ENCODE data around the gene NAT10. TPM values are rescaled to one million over a fixed set of nuclear protein-coding genes. Genes with fewer than 3 reads are reported as not detected.

Gene NAT10
- total RNA-seq, 4 donors from 2014 or later = 25.2 to 37.0 (median 27.9) TPM

GRCh38 chr11:34098813-34099212 is 6.6 kb upstream of the NAT10 start:
- intact Hi-C loops (cut with DNase I; ENCODE audit: low total_unique reads) = no loop called here
- 96 to 99% methylated on average over 2 of the region's 2 CpGs for WGBS, 2 donors
- no peak for TF ChIP-seq CTCF (IDR thresholded peaks at IDR 0.05)
- no peak for TF ChIP-seq POLR2A (IDR thresholded peaks at IDR 0.05)

GRCh38 chr11:34104680-34105078 is 750 bp upstream of the NAT10 start:
- WGBS, 2 donors = 20 to 23% methylated on average over 6 of the region's 6 CpGs
- no peak for DNase-seq (ENCODE audit: low spot score in 2 of 2)
- TF ChIP-seq POLR2A (IDR thresholded peaks at IDR 0.05) (no peak), CTCF (IDR thresholded peaks at IDR 0.05) (no peak)
- intact Hi-C loops (cut with DNase I; ENCODE audit: low total_unique reads) = no loop called here
- no peak overlapping the region for H3K4me3 ChIP-seq (ENCODE audit: low read depth, poor library complexity, severe bottlenecking)

More at GRCh38 chr11:34098813-34099212, 6.6 kb upstream of the NAT10 start:
- H3K4me3 ChIP-seq (ENCODE audit: low read depth, poor library complexity, severe bottlenecking) = no peak overlapping the region
- no peak for DNase-seq (ENCODE audit: low spot score in 2 of 2)

GRCh38 chr11:34105957-34106504 is 602 bp downstream of the NAT10 start:
- H3K4me3 ChIP-seq (ENCODE audit: low read depth, poor library complexity, severe bottlenecking) = peak overlapping the region; percentile 91
- intact Hi-C loops (cut with DNase I; ENCODE audit: low total_unique reads) = no loop called here
- WGBS, 2 donors = 0 to 1% methylated on average over 17 of the region's 17 CpGs
- DNase-seq (ENCODE audit: low spot score in 2 of 2) = no peak
- TF ChIP-seq POLR2A (IDR thresholded peaks at IDR 0.05) = no peak
- TF ChIP-seq CTCF (IDR thresholded peaks at IDR 0.05) = no peak

- intact Hi-C loops (cut with DNase I; ENCODE audit: low total_unique reads) = no loop called here
- TF ChIP-seq POLR2A (IDR thresholded peaks at IDR 0.05) (no peak), CTCF (IDR thresholded peaks at IDR 0.05) (no peak)
- no peak for DNase-seq (ENCODE audit: low spot score in 2 of 2)
- no peak overlapping the region for H3K4me3 ChIP-seq (ENCODE audit: low read depth, poor library complexity, severe bottlenecking)
- WGBS, 2 donors = 94 to 96% methylated on average over 6 of the region's 6 CpGs
Measured at GRCh38 chr11:34111722-34112270, 6.4 kb downstream of the NAT10 start.

GRCh38 chr11:34114014-34114413 is 8.6 kb downstream of the NAT10 start:
- H3K4me3 ChIP-seq (ENCODE audit: low read depth, poor library complexity, severe bottlenecking) = no peak overlapping the region
- no peak for DNase-seq (ENCODE audit: low spot score in 2 of 2)
- intact Hi-C loops (cut with DNase I; ENCODE audit: low total_unique reads) = no loop called here
- WGBS, 2 donors = 91 to 96% methylated on average over 2 of the region's 2 CpGs
- TF ChIP-seq CTCF (IDR thresholded peaks at IDR 0.05) (no peak), POLR2A (IDR thresholded peaks at IDR 0.05) (no peak)

- TF ChIP-seq CTCF (IDR thresholded peaks at IDR 0.05) (no peak), POLR2A (IDR thresholded peaks at IDR 0.05) (no peak)
- no peak overlapping the region for H3K4me3 ChIP-seq (ENCODE audit: low read depth, poor library complexity, severe bottlenecking)
- no peak for DNase-seq (ENCODE audit: low spot score in 2 of 2)
- WGBS, 2 donors = 96 to 97% methylated on average over 5 of the region's 5 CpGs
- intact Hi-C loops (cut with DNase I; ENCODE audit: low total_unique reads) = no loop called here
Measured at GRCh38 chr11:34114471-34114870, 9.0 kb downstream of the NAT10 start.
